ENCODE results near the gene PLIN1. TPM values are rescaled to one million over a fixed set of nuclear protein-coding genes. Genes with fewer than 3 reads are reported as not detected.
A peak's percentile ranks its signal among the peaks of the same experiment; 100 is the strongest.

The PLIN1 gene
- total and polyA plus RNA-seq, 9 of the 15 experiments (the other 6 are each of a cell fraction or from before 2014, with no cell fraction given) = not detected

DNA sequence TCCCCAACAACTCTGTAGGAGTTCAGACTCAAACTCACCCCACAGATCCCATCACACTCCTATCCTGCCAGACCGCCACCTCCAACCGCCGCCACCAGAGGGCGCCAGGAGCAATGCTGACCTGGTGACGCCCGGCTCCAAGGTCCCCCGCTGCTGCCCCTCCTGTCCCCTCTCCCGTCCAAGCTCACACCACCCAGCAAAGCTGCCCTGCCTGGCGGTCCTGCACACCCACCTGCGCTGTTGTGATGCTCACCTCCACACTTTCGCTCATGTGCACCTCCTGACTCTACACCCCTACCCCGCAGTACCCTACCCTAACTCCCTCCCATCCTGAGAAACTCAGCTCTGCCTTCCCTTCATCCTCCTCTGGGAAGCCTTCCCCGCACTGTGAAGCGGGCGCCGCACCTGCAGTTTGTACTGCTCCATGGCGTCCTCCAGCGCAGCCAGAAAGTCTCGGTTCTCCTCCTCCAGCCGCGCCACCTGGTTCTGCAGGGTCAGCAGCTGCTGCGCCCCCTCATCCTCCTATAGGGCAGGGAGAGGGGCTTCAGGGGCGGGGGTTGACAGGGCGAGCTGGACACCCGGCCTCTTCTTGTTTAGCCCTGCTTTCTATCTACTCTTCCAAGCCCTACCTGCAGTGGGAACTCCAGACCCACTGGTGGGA is 31.8 kb downstream of the PLIN1 start:
- DNase-seq (ENCODE audit: extremely low read depth in 1 of 4, low spot score in 3 of 4) (peak; percentile 77 to 85 (median 84)), ATAC-seq (peak; percentile 97), FAIRE-seq (peak; percentile 84)
- Histone ChIP-seq H3K9ac (ENCODE audit: insufficient read depth in 1 of 2, low read depth in 2 of 2, low read length in 2 of 2) (peak overlapping the region in 1 of 2 experiments; percentile 73; a peak in 2 of 4 replicates), H3K27ac (ENCODE audit: extremely low read depth, low read depth, low read length) (no peak overlapping the region), H3K4me2 (ENCODE audit: insufficient read depth, low read length) (peak overlapping the region; percentile 65), H2AFZ (ENCODE audit: low read depth, low read length) (peak overlapping the region; percentile 56), H3K4me3 (no peak overlapping the region), H3K4me1 (replicated peaks in 1 of 2; ENCODE audit: control insufficient read depth in 2 of 2, insufficient read depth in 2 of 2, low read length in 2 of 2) (peaks cover 0 to 14% of the 10 kb centered on the region in 2 experiments; a peak in 2 of 5 replicates), H3K79me2 (ENCODE audit: control insufficient read depth, insufficient read depth, low read length) (no peaks in the 10 kb centered on the region), H3K27me3 (ENCODE audit: control insufficient read depth in 2 of 2, insufficient read depth in 2 of 2, low read length in 2 of 2) (peaks cover 0 to 4% of the 10 kb centered on the region in 2 experiments; a peak in 1 of 5 replicates), H3K9me3 (replicated peaks; ENCODE audit: control insufficient read depth, insufficient read depth, low read depth, low read length) (no peaks in the 10 kb centered on the region), H4K20me1 (replicated peaks; ENCODE audit: control insufficient read depth, insufficient read depth, low read length) (no peaks in the 10 kb centered on the region), H3K36me3 (ENCODE audit: control insufficient read depth, insufficient read depth, low read length) (no peaks in the 10 kb centered on the region), H3K9me1 (ENCODE audit: control insufficient read depth, insufficient read depth, low read length) (no peaks in the 10 kb centered on the region)
- no TSS peak for BruUV-seq (replicated peaks)
- POLR2A ChIA-PET = interaction anchor here (0.6 to 0.7 kb wide), 2 partner anchors 17 to 158 kb away, joined by 3 read pairs; no protein-coding TSS in a partner anchor
- intact Hi-C loops (cut with micrococcal nuclease) (no loop called here), in situ Hi-C loops (cut with MboI) (no loop called here)
- CTCF ChIA-PET (ENCODE audit: low intra/inter-chr PET ratio) = interaction anchor here (1.4 kb wide), 1 partner anchor 228 kb away, joined by 3 read pairs; no protein-coding TSS in a partner anchor
- WGBS (ENCODE audit: insufficient coverage, low coverage, missing lambda C conversion rate) = 22% methylated on average over 24 of the region's 25 CpGs
- TF ChIP-seq PCBP2 (IDR thresholded peaks at IDR 0.05; ENCODE audit: low read depth, low read length, poor library complexity, severe bottlenecking) (no peak), ZBTB7A (IDR thresholded peaks at IDR 0.05; ENCODE audit: borderline replicate concordance, control insufficient read depth, low read depth, low read length) (peak; percentile 40; the same call in 1 of the 2 replicates), XRCC5 (IDR thresholded peaks at IDR 0.05; ENCODE audit: low read depth, low read length) (0 out of 2 replicates have a peak, but pooled peaks have one; percentile 58), LARP7 (IDR thresholded peaks at IDR 0.05) (no peak), RB1 (IDR thresholded peaks at IDR 0.05; ENCODE audit: low read depth) (peak; percentile 17; the same call in 1 of the 2 replicates), CREM (IDR thresholded peaks at IDR 0.05; ENCODE audit: low read depth) (peak; percentile 68)
- TF ChIP-seq, protein P1, sequence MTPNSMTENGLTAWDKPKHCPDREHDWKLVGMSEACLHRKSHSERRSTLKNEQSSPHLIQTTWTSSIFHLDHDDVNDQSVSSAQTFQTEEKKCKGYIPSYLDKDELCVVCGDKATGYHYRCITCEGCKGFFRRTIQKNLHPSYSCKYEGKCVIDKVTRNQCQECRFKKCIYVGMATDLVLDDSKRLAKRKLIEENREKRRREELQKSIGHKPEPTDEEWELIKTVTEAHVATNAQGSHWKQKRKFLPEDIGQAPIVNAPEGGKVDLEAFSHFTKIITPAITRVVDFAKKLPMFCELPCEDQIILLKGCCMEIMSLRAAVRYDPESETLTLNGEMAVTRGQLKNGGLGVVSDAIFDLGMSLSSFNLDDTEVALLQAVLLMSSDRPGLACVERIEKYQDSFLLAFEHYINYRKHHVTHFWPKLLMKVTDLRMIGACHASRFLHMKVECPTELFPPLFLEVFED (CRISPR knock-in tag; conservative IDR thresholded peaks at IDR 0.05) = peak; percentile 66; the same call in 1 of the 2 replicates
- TF ChIP-seq, protein P2, sequence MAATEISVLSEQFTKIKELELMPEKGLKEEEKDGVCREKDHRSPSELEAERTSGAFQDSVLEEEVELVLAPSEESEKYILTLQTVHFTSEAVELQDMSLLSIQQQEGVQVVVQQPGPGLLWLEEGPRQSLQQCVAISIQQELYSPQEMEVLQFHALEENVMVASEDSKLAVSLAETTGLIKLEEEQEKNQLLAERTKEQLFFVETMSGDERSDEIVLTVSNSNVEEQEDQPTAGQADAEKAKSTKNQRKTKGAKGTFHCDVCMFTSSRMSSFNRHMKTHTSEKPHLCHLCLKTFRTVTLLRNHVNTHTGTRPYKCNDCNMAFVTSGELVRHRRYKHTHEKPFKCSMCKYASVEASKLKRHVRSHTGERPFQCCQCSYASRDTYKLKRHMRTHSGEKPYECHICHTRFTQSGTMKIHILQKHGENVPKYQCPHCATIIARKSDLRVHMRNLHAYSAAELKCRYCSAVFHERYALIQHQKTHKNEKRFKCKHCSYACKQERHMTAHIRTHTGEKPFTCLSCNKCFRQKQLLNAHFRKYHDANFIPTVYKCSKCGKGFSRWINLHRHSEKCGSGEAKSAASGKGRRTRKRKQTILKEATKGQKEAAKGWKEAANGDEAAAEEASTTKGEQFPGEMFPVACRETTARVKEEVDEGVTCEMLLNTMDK (IDR thresholded peaks at IDR 0.05; ENCODE audit: borderline replicate concordance, insufficient read depth, low read depth, low read length, poor library complexity, severe bottlenecking) = peak; percentile 87
- TF ChIP-seq, protein P3, sequence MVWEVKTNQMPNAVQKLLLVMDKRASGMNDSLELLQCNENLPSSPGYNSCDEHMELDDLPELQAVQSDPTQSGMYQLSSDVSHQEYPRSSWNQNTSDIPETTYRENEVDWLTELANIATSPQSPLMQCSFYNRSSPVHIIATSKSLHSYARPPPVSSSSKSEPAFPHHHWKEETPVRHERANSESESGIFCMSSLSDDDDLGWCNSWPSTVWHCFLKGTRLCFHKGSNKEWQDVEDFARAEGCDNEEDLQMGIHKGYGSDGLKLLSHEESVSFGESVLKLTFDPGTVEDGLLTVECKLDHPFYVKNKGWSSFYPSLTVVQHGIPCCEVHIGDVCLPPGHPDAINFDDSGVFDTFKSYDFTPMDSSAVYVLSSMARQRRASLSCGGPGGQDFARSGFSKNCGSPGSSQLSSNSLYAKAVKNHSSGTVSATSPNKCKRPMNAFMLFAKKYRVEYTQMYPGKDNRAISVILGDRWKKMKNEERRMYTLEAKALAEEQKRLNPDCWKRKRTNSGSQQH (CRISPR knock-in tag; IDR thresholded peaks at IDR 0.05) = 0 out of 2 replicates have a peak, but pooled peaks have one; percentile 25
